GM12891 (cell line): ENCODE data around the gene RNF13.
"Not testable (repeated sequence)": the region's sequence is repeated elsewhere in the genome, so short reads cannot be mapped to it uniquely, and the experiment has no call there.

Source experiments
- DNase-seq: peaks from one replicate; pipeline ENCODE4 v3.0.0; 2011; ENCODE audit warnings: low spot score; ENCODE audit not compliant: insufficient read length
- FAIRE-seq: peaks from 2 replicates; lab custom pipeline; 2011; peaks lifted over from hg19 to GRCh38; lab: Jason Lieb, UNC
- PAX5 ChIP-seq: IDR thresholded peaks from 2 replicates; pipeline ENCODE4 v1.6.1; 2011; ENCODE audit warnings: low read length, moderate library complexity, mild to moderate bottlenecking; ENCODE audit not compliant: insufficient read depth, severe bottlenecking
- POLR2A ChIP-seq: IDR thresholded peaks from 2 replicates; pipeline ENCODE4 v1.6.1; 2011; ENCODE audit warnings: low read depth, low read length, control low read depth
- POLR2AphosphoS5 ChIP-seq: IDR thresholded peaks from 2 replicates; pipeline ENCODE4 v1.6.1; 2011; ENCODE audit warnings: low read depth, low read length, control low read depth
- POU2F2 ChIP-seq: IDR thresholded peaks from 2 replicates; pipeline ENCODE4 v1.6.1; 2011; ENCODE audit warnings: low read depth, mild to moderate bottlenecking, control low read depth, low read length, moderate library complexity
- SPI1 ChIP-seq: IDR thresholded peaks from 2 replicates; pipeline ENCODE4 v1.6.1; 2011; ENCODE audit warnings: low read depth, low read length, control low read depth
- TAF1 ChIP-seq: IDR thresholded peaks from 2 replicates; pipeline ENCODE4 v1.6.1; 2011; ENCODE audit warnings: low read depth, low read length, control low read depth

Gene RNF13

DNA sequence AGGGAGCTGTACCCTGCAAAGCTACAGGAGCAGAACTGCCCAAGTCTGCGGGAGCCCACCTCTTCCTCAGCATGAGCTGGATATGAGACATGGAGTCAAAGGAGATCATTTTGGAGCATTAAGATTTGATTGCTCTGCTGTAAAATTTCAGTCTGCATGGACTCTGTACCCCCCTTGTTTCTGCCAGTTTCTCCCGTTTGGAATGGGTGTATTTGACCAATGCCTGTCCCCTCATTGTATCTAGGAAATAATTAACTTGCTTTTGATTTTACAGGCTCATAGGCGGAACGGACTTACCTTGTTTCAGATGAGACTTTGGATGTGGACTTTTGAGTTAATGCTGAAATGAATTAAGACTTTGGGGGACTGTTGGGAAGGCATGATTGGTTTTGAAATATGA, 18.3 kb downstream of the RNF13 start:
- TF ChIP-seq POLR2A = no peak
- no peak for TF ChIP-seq SPI1
- no peak for TF ChIP-seq POLR2AphosphoS5
- no peak for TF ChIP-seq TAF1
- TF ChIP-seq POU2F2 = no peak
- no peak for DNase-seq
- FAIRE-seq = no peak

DNA sequence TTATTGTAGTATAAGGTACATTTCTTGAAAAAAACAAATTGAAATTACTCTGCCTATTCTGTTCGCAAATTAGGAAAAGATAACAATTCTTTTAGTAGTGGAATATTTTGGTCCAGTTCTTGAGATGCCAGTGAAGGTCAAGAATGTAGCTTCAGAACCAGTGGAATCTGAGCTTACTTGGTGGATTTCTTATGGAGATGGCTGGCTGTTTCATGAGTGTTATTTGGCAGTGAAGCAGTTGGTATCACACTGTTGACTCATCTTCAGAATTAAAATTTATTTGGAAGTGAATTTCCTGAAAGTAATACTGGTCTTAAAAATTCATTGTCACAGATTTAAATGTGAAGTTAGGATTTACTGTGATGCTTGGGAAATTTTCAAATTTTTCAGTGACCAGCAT, 19.1 kb downstream of the RNF13 start:
- TF ChIP-seq SPI1 (no peak), TAF1 (no peak), PAX5 (no peak), POLR2A (no peak), POLR2AphosphoS5 (no peak), POU2F2 (no peak)
- FAIRE-seq (no peak), DNase-seq (no peak)

DNA sequence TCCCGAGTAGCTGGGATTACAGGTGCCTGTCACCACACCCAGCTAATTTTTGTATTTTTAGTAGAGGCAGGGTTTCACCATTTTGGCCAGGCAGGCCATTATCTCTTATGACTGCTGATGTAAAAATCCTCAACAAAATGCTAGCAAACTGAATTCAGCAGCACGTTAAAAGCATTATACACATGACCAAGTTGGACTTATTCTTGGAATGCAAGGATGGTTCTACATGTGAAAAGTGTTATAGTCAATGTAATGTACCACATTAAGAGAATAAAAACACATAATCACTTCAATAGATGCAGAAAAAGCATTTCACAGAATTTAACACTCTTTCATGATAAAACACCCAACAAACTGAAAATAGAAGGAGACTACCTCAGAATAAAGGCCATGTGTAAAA, 20.2 kb downstream of the RNF13 start:
- DNase-seq = no peak

DNA sequence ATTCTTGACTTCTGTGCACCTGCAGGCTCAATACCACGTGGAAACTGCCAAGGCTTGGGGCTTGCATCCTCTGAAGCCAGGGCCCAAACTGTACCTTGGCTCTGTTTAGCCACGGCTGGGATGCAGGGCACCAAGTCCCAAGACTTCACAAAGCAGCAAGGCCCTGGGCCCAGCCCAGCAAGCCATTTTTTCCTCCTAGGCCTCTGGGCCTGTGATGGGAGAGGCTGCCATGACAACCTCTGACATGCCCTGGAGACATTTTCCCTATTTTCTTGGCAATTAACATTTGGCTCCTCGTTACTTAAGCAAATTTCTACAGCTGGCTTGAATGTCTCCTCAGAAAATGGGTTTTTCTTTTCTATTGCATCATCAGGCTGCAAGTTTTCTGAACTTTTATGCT, 25.5 kb downstream of the RNF13 start:
- DNase-seq, FAIRE-seq: not testable (repeated sequence)

More for the DNA sequence above, 20.2 kb downstream of the RNF13 start:
- TF ChIP-seq TAF1 = no peak
- FAIRE-seq = no peak

DNA sequence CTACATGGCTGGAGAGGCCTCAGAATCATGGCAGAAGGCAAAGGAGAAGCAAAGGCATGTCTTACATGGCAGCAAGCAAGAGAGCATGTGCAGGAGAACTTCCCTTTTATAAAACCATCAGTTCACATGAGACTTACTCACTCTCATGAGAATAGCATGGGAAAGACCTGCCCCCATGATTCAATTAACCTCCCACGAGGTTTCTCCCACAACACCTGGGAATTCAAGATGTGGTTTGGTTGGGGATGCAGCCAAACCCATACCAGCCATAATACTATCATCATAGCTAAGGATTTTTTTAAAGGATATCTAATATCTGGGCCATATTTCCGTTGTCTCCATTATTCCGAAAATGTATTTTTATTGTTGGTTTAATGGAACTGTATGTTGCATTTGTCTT, 26.5 kb downstream of the RNF13 start:
- DNase-seq, FAIRE-seq: not testable (repeated sequence)

DNA sequence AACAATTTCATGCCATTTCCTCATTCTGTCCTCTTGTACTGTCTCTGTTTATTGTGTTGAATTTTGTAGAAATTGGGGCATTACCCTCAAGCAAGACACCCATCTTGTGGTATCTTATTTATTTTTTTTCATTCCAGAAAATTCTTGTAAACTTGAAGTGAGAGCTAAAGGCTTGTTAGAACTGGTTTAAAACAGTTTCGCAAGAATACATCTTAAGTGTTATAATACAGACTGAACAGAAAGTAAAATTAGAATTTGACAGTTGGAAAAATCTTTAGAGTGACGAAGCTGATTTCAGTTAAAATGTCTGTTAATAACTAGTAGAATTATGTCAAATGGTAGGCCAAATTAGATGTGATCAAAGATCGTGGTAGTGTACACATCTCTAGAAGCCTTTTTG, 26.9 kb downstream of the RNF13 start:
- DNase-seq (no peak), FAIRE-seq (no peak)
- TF ChIP-seq TAF1 (no peak), POU2F2 (no peak), SPI1 (no peak), POLR2AphosphoS5 (no peak), PAX5 (no peak), POLR2A (no peak)

DNA sequence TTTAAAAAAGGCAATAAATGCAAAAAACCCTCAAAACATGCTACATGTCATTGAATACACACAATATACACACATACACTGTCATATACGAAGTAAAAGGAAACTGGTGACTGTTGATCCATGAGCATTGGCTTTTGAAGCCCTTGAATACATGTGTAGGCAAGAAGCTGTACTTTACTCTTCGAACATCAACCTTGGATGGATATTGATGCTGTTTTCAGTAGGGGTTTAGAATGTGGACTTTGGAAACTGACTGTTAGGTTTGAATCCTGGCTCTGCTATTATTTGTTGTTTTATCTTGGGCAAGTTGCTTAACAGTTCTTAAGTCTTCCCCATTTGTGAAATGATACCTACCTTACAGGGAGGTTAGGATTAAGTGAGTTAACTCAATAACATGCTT, 30.5 kb downstream of the RNF13 start:
- DNase-seq = no peak
- no peak for FAIRE-seq
- TF ChIP-seq POLR2A = no peak
- TF ChIP-seq POLR2AphosphoS5 = no peak

DNA sequence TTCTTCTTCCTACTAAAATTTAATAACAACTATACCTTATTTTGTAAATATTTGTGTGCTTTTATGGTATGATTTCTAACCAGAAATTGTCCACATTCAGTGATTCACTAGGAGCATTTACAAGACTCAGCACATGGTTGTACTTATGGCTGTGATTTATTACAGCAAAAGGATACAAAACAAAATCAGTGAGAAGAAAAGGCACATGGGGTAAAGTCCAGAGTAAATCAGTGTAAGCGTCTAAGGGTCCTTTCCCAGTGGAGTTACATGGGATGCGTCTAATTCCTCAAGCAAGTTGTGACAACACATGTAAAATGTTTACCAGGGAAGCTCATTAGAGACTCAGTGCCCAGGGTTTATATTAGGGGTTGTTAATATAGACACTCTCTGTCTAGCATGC, 31.1 kb downstream of the RNF13 start:
- DNase-seq (no peak), FAIRE-seq (no peak)
- no peak for TF ChIP-seq PAX5
- no peak for TF ChIP-seq SPI1
- TF ChIP-seq POU2F2 = no peak

DNA sequence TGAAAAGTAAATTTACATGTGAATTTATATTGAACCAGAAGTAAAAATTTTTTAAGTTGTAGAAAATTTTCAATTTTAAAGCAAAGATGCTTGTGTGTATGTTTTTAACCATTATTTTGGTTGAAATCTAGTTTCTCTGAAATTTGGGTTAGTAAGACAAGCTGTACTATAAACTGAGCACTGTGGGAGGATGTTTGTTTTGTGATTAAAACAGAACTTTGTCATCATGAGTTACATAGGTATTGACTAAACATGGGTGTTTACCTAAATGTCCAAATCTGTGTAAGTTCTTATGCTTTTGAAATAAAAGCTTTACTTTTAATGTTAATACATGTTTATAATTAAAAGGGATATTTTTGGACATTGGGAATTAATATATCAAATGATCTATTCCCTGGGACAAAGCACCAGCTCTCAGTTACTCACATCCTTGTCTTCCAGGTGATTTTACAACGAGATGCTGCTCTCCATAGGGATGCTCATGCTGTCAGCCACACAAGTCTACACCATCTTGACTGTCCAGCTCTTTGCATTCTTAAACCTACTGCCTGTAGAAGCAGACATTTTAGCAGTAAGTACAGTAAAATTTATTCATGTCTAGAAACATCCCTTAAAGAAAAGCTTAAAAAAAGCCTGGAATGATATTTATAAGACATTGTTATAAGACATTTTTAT, 32.7 kb downstream of the RNF13 start:
- DNase-seq = no peak
- no peak for TF ChIP-seq POLR2AphosphoS5
- TF ChIP-seq PAX5 = no peak
- TF ChIP-seq POU2F2 = no peak
- no peak for TF ChIP-seq TAF1
- TF ChIP-seq POLR2A = no peak
- TF ChIP-seq SPI1 = no peak
- no peak for FAIRE-seq

DNA sequence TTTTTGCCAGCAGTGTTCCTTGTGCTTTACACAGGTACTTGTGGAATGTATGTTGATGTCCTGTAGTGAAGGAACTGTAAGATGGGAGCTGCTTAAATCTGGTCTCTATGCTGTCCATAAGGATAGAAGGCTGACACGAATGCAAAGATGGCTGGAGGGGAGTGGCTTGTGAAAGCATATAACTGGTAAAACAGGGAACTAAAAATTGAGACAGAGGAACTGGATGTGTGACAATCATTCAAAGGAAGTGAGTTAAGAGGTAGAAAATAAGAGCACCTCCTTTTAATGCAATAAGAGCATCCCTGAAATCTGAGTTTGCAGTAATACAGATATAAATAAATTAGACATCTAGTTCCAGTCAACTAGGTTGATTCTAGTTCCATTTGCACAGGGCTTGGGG, 35.2 kb downstream of the RNF13 start:
- DNase-seq = no peak
- no peak for FAIRE-seq
- TF ChIP-seq TAF1 = no peak
- TF ChIP-seq POU2F2 = no peak
- no peak for TF ChIP-seq SPI1
- no peak for TF ChIP-seq POLR2AphosphoS5
- no peak for TF ChIP-seq PAX5
- TF ChIP-seq POLR2A = no peak

DNA sequence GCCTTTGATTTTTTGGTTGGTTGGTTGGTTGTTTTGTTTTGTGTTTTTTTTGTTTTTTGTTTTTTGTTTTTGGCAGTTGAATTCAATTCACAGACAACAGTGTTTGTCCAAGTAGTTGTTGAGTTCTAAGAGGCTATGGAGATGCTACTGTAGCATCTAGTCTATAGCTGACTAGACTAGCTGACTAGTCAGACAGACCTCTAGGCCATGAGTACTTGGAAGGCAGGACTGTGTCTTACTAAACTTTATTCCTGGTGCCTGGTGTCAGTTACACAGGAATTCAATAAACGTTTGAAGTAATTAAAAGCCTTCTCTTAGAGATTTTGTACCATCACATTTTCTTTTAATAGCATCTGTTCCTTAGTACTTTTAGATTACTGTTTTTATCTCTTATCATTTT, 35.7 kb downstream of the RNF13 start:
- no peak for DNase-seq
- TF ChIP-seq TAF1 (no peak), POLR2A (no peak), POLR2AphosphoS5 (no peak), SPI1 (no peak), PAX5 (no peak), POU2F2 (no peak)
- no peak for FAIRE-seq
